ENCODE results near the gene LCE1B.

The LCE1B gene

GRCh38 chr1:152783095-152783494 is 28.7 kb upstream of the LCE1B start:
- DNase-seq (ENCODE audit: low read depth) = no peak
- H3K4me3 ChIP-seq (ENCODE audit: low read depth, low read length) = no peak overlapping the region
- no peak for TF ChIP-seq CTCF (IDR thresholded peaks at IDR 0.05; ENCODE audit: low read depth, low read length, missing control alignments)
- in situ Hi-C loops (cut with HindIII; ENCODE audit: low sequenced_read_pairs) = no loop called here

- DNase-seq (ENCODE audit: low read depth) = no peak
- in situ Hi-C loops (cut with HindIII; ENCODE audit: low sequenced_read_pairs) = no loop called here
- no peak for TF ChIP-seq CTCF (IDR thresholded peaks at IDR 0.05; ENCODE audit: low read depth, low read length, missing control alignments)
- no peak within 1 kb of the TSS for H3K4me3 ChIP-seq (ENCODE audit: low read depth, low read length)
These were observed 25.7 kb upstream of the LCE1B start, which contains the start of gene LCE1E for GRCh38 chr1:152786077-152786476. TSS of gene LCE1E (plus strand) at chr1:152786257. CDS start at chr1:152787300, 1,043 bp downstream.

GRCh38 chr1:152795686-152796085 is 16.1 kb upstream of the LCE1B start:
- TF ChIP-seq CTCF (IDR thresholded peaks at IDR 0.05; ENCODE audit: low read depth, low read length, missing control alignments) = no peak
- in situ Hi-C loops (cut with HindIII; ENCODE audit: low sequenced_read_pairs) = no loop called here
- H3K4me3 ChIP-seq (ENCODE audit: low read depth, low read length) = no peak overlapping the region
- no peak for DNase-seq (ENCODE audit: low read depth)

GRCh38 chr1:152796421-152796820 is 15.3 kb upstream of the LCE1B start, which contains the start of gene LCE1D:
TSS of gene LCE1D (plus strand) at chr1:152796721. CDS start at chr1:152797795, 1,074 bp downstream.
- DNase-seq (ENCODE audit: low read depth) = no peak

GRCh38 chr1:152801333-152801732 is 10.4 kb upstream of the LCE1B start:
- in situ Hi-C loops (cut with HindIII; ENCODE audit: low sequenced_read_pairs) = no loop called here
- H3K4me3 ChIP-seq (ENCODE audit: low read depth, low read length) = no peak overlapping the region
- TF ChIP-seq CTCF (IDR thresholded peaks at IDR 0.05; ENCODE audit: low read depth, low read length, missing control alignments) = no peak
- no peak for DNase-seq (ENCODE audit: low read depth)

More at GRCh38 chr1:152796421-152796820, 15.3 kb upstream of the LCE1B start, which contains the start of gene LCE1D:
- in situ Hi-C loops (cut with HindIII; ENCODE audit: low sequenced_read_pairs) = no loop called here
- no peak for TF ChIP-seq CTCF (IDR thresholded peaks at IDR 0.05; ENCODE audit: low read depth, low read length, missing control alignments)
- H3K4me3 ChIP-seq (ENCODE audit: low read depth, low read length) = no peak within 1 kb of the TSS

- no peak for TF ChIP-seq CTCF (IDR thresholded peaks at IDR 0.05; ENCODE audit: low read depth, low read length, missing control alignments)
- no peak for DNase-seq (ENCODE audit: low read depth)
- in situ Hi-C loops (cut with HindIII; ENCODE audit: low sequenced_read_pairs) = no loop called here
- H3K4me3 ChIP-seq (ENCODE audit: low read depth, low read length) = no peak within 1 kb of the TSS
These were observed 5.2 kb upstream of the LCE1B start, which contains the start of gene LCE1C for GRCh38 chr1:152806576-152806975. TSS of gene LCE1C (minus strand) at chr1:152806651. CDS start at chr1:152805478, 1,173 bp downstream.
